HepG2 (cell line): Measurements from ENCODE around the gene TRIAP1. TPM values are rescaled to one million over a fixed set of nuclear protein-coding genes. Genes with fewer than 3 reads are reported as not detected.

ENCODE experiments used
- AFF4 ChIP-seq: sonication (generic); formaldehyde crosslinking; IDR thresholded peaks from 2 replicates; pipeline ENCODE4 v1.4.0; 2020; ENCODE audit warnings: missing genetic modification reagents
- CSRNP2 ChIP-seq: sonication (generic); formaldehyde crosslinking; conservative IDR thresholded peaks from 2 replicates; pipeline ENCODE4 v1.8.0; 2022; ENCODE audit warnings: low read depth, missing genetic modification reagents
- ERF ChIP-seq: IDR thresholded peaks from 2 replicates; pipeline ENCODE4 v1.6.1; 2018; ENCODE audit warnings: missing biosample characterization, missing genetic modification reagents
- ETS1 ChIP-seq: sonication (generic); formaldehyde crosslinking; IDR thresholded peaks from 2 replicates; pipeline ENCODE4 v1.4.0; 2020; ENCODE audit warnings: missing genetic modification reagents
- GZF1 ChIP-seq: sonication (generic); formaldehyde crosslinking; IDR thresholded peaks from 2 replicates; pipeline ENCODE4 v1.5.1; 2020; ENCODE audit warnings: mild to moderate bottlenecking, missing genetic modification reagents
- HNRNPUL1 ChIP-seq: fragments of 200-400 bp; formaldehyde crosslinking; IDR thresholded peaks from 2 replicates; pipeline ENCODE4 v1.6.1; 2017; ENCODE audit warnings: low read depth, mild to moderate bottlenecking, low read length, moderate library complexity
- NPAS2 ChIP-seq: sonication (generic); formaldehyde crosslinking; IDR thresholded peaks from 2 replicates; pipeline ENCODE4 v1.8.0; 2022; ENCODE audit warnings: mild to moderate bottlenecking, missing genetic modification reagents, borderline replicate concordance
- PRPF4 ChIP-seq: fragments of 200-400 bp; formaldehyde crosslinking; IDR thresholded peaks from 2 replicates; pipeline ENCODE4 v1.6.1; 2016; ENCODE audit warnings: low read length, low read depth; ENCODE audit not compliant: poor library complexity, severe bottlenecking
- RNF219 ChIP-seq: sonication (generic); formaldehyde crosslinking; IDR thresholded peaks from 2 replicates; pipeline ENCODE4 v1.5.0; 2020; ENCODE audit warnings: mild to moderate bottlenecking, missing genetic modification reagents
- TBX3 ChIP-seq: fragments of 450-650 bp; IDR thresholded peaks from 2 replicates; pipeline ENCODE4 v1.6.1; 2017; ENCODE audit warnings: antibody characterized with exemption, mild to moderate bottlenecking, inconsistent platforms, borderline replicate concordance
- ZNF382 ChIP-seq: sonication (generic); formaldehyde crosslinking; IDR thresholded peaks from 2 replicates; pipeline ENCODE4 v1.5.0; 2020; ENCODE audit warnings: missing genetic modification reagents, mild to moderate bottlenecking, borderline replicate concordance
- ZNF484 ChIP-seq: sonication (generic); formaldehyde crosslinking; IDR thresholded peaks from 2 replicates; pipeline ENCODE4 v1.5.1; 2020; ENCODE audit warnings: mild to moderate bottlenecking, low read depth, missing genetic modification reagents, borderline replicate concordance
- ZNF639 ChIP-seq: conservative IDR thresholded peaks from 2 replicates; pipeline ENCODE4 v1.6.1; 2018; ENCODE audit warnings: missing genetic modification reagents
- ZNF7 ChIP-seq: IDR thresholded peaks from 2 replicates; pipeline ENCODE4 v1.6.1; 2016; ENCODE audit warnings: missing biosample characterization, missing genetic modification reagents
- ZNF720 ChIP-seq: sonication (generic); formaldehyde crosslinking; IDR thresholded peaks from 2 replicates; pipeline ENCODE4 v1.4.0; 2020; ENCODE audit warnings: missing genetic modification reagents
- ZNF740 ChIP-seq: sonication (generic); formaldehyde crosslinking; IDR thresholded peaks from 2 replicates; pipeline ENCODE4 v1.4.0; 2020; ENCODE audit warnings: missing genetic modification reagents
- ZNF773 ChIP-seq: sonication (generic); formaldehyde crosslinking; IDR thresholded peaks from 2 replicates; pipeline ENCODE4 v1.4.0; 2020; ENCODE audit warnings: missing genetic modification reagents, borderline replicate concordance
- ZNF891 ChIP-seq: sonication (generic); formaldehyde crosslinking; IDR thresholded peaks from 2 replicates; pipeline ENCODE4 v1.5.0; 2020; ENCODE audit warnings: mild to moderate bottlenecking, missing genetic modification reagents
- polyA plus RNA-seq, 8 experiments: library from polyadenylated mRNA; depleted of rRNA in 3 of 8; stranded (reverse) in 7 of 8; unstranded in 1 of 8; fragments of >200 nt; fragmentation: Illumina TruSeq in 4 of 8; extraction: Trizol in 4 of 8; gene quantifications; 2 replicates each; pipeline versions ENCODE4 v1.2.1 to v1.2.3, GENCODE V29; 2011 to 2016; ENCODE audit warnings: low read depth in 4 of 8, missing spikeins in 1 of 8, mixed read lengths in 1 of 8; ENCODE audit not compliant: insufficient read depth in 1 of 8
- total RNA-seq, 5 experiments: library from RNA; depleted of rRNA; stranded (reverse); fragments of >200 nt; fragmentation: Illumina TruSeq; extraction: Trizol; gene quantifications; 2 replicates each; pipeline ENCODE4 v1.2.3, GENCODE V29; 2016; ENCODE audit warnings: low read depth in 1 of 5

TRIAP1 gene
- total and polyA plus RNA-seq, 2 of the 13 experiments (the other 11 are each of a cell fraction or from before 2014, with no cell fraction given) = 55.0 to 117 TPM

GRCh38 chr12:120469450-120470149 is 23.4 kb upstream of the TRIAP1 start, which contains the start of gene SRSF9 (continued):
- TF ChIP-seq HNRNPUL1 (peak; percentile 56; the same call in 1 of the 2 replicates), ZNF891 (peak; percentile 76; the same call in 1 of the 2 replicates), ZNF484 (CRISPR knock-in tag) (no peak), NPAS2 (CRISPR knock-in tag) (no peak), GZF1 (CRISPR knock-in tag) (peak; percentile 72; the same call in 1 of the 2 replicates), PRPF4 (no peak), ZNF740 (CRISPR knock-in tag) (no peak), ZNF639 (CRISPR knock-in tag) (peak; percentile 70; the same call in 1 of the 2 replicates), CSRNP2 (CRISPR knock-in tag) (no peak), RNF219 (CRISPR knock-in tag) (no peak), ZNF7 (CRISPR knock-in tag) (no peak), ZNF720 (CRISPR knock-in tag) (no peak), ZNF773 (CRISPR knock-in tag) (peak; percentile 75; the same call in 1 of the 2 replicates), ERF (CRISPR knock-in tag) (peak; percentile 80), TBX3 (no peak), ETS1 (CRISPR knock-in tag) (no peak), AFF4 (CRISPR knock-in tag) (no peak), ZNF382 (CRISPR knock-in tag) (no peak)
